Pancreas (tissue), 10 donors: ENCODE data around the gene BORCS5. TPM values are rescaled to one million over a fixed set of nuclear protein-coding genes. Genes with fewer than 3 reads are reported as not detected.
"Not testable (repeated sequence)": the region's sequence is repeated elsewhere in the genome, so short reads cannot be mapped to it uniquely, and the experiment has no call there.

Experiments
- ATAC-seq, 4 donors: fragments of 200-7000 bp; cut with Tn5 transposase; one replicate each; pipeline versions ENCODE4 v1.8.0 to v1.9.1; 2020; ENCODE audit warnings: mild to moderate bottlenecking in 4 of 4, moderate library complexity in 4 of 4
- DNase-seq, 6 donors: peaks; one replicate each; pipeline ENCODE4 v3.0.0-alpha.2; 2020
- FAIRE-seq: peaks from 2 replicates; lab custom pipeline; 2012; peaks lifted over from hg19 to GRCh38; lab: Jason Lieb, UNC
- H3K27ac ChIP-seq, 4 donors: fragments of 200-600 bp; sonication (generic); 1 replicate in 3 of 4; 2 replicates in 1 of 4; pipeline versions ENCODE4 v1.5.0 to v1.8.0; 2020
- H3K27me3 ChIP-seq, 4 donors: fragments of 200-600 bp; one replicate each; pipeline ENCODE4 v1.8.0; 2021
- H3K36me3 ChIP-seq, 3 donors: fragments of 200-600 bp; sonication (generic) in 1 of 3; one replicate each; pipeline versions ENCODE4 v1.5.0 to v1.8.0; 2020 to 2021
- H3K4me1 ChIP-seq, 3 donors: fragments of 200-600 bp; one replicate each; pipeline ENCODE4 v1.8.0; 2021
- H3K4me3 ChIP-seq, 4 donors: fragments of 200-600 bp; sonication (generic) in 2 of 4; one replicate each; pipeline versions ENCODE4 v1.5.0 to v1.8.0; 2020 to 2021
- H3K9me3 ChIP-seq, 4 donors: fragments of 200-600 bp; one replicate each; pipeline ENCODE4 v1.8.0; 2021
- WGBS, 2 donors: extraction: QIAGEN DNeasy Blood & Tissue Kit; methylation state at CpG; one replicate each; pipeline ENCODE4 v1.1.7; 2013; 5-methylcytosine and 5-hydroxymethylcytosine counted together
- intact Hi-C, 3 donors: fragments of 100-400 bp; cut with DNase I; formaldehyde crosslinking; loops; one replicate each; pipeline versions ENCODE4 v1.11.1 to v1.14.2; 2022
- polyA plus RNA-seq, 2 donors: library from polyadenylated mRNA; stranded (reverse); fragments of 200-250 nt; gene quantifications; one replicate each; pipeline ENCODE4 v1.2.3, GENCODE V29; 2013
- total RNA-seq, 6 donors: library from RNA; stranded (reverse); fragmentation: NEBNext Ultra II Directional in 4 of 6; extraction: Animal tissue kit (Norgen Biotek cat#: 25700) in 4 of 6; gene quantifications; one replicate each; pipeline versions ENCODE4 v1.2.1 to v1.2.4, GENCODE V29; 2021 to 2023
- TF ChIP-seq, protein P1 (sequence below), 4 donors: fragments of 200-600 bp; sonication (generic) in 3 of 4; IDR thresholded peaks; one replicate each; pipeline versions ENCODE4 v1.5.0 to v1.8.0; 2021; ENCODE audit warnings: antibody characterized with exemption in 4 of 4
- donor health status: healthy with polysubstance abuse.
- donor health status: DM: no; HTN: no; CAD: no; lungs with moderate emphysema.
- donor health status: DM: no; HTN: no; CAD: no.
- donor health status: control.
- donor health status: control.
- donor health status: Bipolar disorder and iron deficiency.
- donor health status: DM: yes; HTN: yes; CAD: no.
- donor health status: DM: no; HTN: no; CAD: no.
- donor health status: DM: no; HTN: no; CAD: no.
- donor health status: DM: yes; HTN: yes; CAD: no.

The BORCS5 gene
- total and polyA plus RNA-seq, 8 donors: 3.7 to 10.9 (median 8.3) TPM

DNA sequence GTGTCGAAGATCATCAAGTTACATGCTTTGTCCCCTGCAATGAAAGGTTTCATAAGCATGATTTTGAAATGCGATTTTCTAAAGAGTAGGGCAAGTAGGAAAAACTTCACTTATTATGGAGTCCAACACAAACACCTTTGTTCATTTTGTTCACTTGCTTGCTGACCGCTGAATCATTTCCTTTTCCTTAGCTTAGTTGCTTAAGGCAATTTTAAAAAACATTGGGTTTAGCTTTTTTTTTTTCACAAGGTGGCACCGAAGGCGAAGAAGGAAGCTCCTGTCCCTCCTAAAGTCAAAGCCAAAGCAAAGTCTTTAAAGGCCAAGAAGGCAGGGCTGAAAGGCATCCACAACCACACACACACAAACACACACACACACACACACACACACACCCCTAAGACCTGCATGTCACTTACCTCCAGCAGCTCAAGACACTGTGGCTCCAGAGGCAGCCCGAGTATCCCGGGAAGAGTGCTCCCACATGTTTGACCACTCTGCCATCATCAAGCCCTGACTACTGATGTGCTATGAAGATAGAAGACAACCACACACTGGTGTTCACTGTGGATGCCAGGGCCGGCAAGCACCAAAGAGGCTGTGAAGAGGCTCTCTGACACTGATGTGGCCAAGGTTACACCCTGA lies 18.2 kb upstream of the BORCS5 start:
- WGBS, 2 donors: 87 to 90% methylated on average over 8 of the region's 8 CpGs

DNA sequence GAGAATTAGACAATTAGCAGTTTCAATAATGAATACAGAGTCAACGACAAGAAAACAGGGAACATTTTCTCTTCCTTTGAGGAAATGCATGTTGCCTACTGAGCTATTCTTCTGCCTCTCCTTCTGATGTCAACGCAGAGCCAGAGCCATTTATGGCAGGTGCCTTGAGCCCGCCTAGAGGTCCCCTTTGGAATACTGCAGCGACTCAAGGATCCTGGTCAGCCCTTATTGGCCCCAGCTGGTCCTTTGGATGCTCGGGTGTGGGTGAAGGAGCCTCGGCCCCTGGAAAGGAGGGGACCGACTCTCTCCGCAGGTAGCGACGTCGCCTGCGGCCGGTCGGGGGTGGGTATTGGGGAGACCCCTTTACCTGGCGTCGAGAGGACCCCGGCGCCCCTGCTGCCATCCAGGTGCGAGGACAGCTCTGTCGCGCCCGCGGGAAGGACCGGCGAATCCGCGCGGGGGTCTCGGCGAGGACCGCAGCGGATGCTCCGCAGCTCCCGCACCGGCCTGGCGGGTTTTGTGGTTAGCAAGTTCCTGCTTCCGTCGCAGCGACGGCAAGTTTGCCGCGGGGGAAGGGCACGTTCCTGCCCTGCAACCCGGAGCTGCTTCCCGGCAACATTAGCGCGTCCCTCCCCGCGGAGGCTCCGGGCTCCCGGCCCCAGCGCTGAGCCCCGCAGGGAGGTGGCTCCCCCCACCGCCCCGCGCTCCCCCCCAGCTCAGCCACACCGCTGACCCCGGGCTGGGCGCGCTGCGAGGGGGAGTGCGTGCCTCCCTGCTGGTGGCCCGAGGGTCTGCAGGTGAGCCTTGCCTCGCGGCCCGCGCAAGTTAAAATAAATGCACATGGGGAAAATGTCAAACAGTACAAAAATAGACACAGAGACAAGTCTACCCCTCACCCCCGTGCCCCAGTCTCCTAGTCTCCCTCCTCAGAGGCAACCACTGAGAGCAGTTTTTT lies 6.9 kb upstream of the BORCS5 start, which contains the start of gene MANSC1:
Gene MANSC1 (minus strand): TSS at position 532 of the 955 bp plus-strand sequence. CDS start 6,928 bp downstream, outside the sequence.
- Histone ChIP-seq H3K9me3 (no peaks in the 10 kb centered on the region), H3K27ac (peak within 1 kb of the TSS; percentile 56 to 81 (median 74)), H3K4me1 (peaks cover 0 to 9% (median 0%) of the 10 kb centered on the region in 3 donors), H3K36me3 (no peaks in the 10 kb centered on the region), H3K27me3 (no peaks in the 10 kb centered on the region), H3K4me3 (peak within 1 kb of the TSS; percentile 45 to 82 (median 67))
- intact Hi-C loops: no loop called here
- ATAC-seq (peak; percentile 88 to 93 (median 92)), FAIRE-seq (no peak), DNase-seq (peak; percentile 71 to 90 (median 77))
- WGBS, 2 donors: 0 to 1% methylated on average over 66 to 68 of the region's 68 CpGs
- TF ChIP-seq, protein P1, sequence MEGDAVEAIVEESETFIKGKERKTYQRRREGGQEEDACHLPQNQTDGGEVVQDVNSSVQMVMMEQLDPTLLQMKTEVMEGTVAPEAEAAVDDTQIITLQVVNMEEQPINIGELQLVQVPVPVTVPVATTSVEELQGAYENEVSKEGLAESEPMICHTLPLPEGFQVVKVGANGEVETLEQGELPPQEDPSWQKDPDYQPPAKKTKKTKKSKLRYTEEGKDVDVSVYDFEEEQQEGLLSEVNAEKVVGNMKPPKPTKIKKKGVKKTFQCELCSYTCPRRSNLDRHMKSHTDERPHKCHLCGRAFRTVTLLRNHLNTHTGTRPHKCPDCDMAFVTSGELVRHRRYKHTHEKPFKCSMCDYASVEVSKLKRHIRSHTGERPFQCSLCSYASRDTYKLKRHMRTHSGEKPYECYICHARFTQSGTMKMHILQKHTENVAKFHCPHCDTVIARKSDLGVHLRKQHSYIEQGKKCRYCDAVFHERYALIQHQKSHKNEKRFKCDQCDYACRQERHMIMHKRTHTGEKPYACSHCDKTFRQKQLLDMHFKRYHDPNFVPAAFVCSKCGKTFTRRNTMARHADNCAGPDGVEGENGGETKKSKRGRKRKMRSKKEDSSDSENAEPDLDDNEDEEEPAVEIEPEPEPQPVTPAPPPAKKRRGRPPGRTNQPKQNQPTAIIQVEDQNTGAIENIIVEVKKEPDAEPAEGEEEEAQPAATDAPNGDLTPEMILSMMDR (IDR thresholded peaks at IDR 0.05): peak in 3 of 4 donors; percentile 36 to 48 (median 36)

More for the DNA sequence above, 18.2 kb upstream of the BORCS5 start:
- FAIRE-seq (no peak), ATAC-seq (no peak), DNase-seq (peak in 1 of 6 donors; percentile 4)
- intact Hi-C loops: no loop called here
- no peaks in the 10 kb centered on the region for H3K9me3 ChIP-seq
- H3K27me3 ChIP-seq: no peaks in the 10 kb centered on the region
- peaks cover 5 to 16% (median 8%) of the 10 kb centered on the region in 3 donors for H3K4me1 ChIP-seq
- peak overlapping the region in 1 of 4 donors; percentile 41 for H3K27ac ChIP-seq
- no peak overlapping the region for H3K4me3 ChIP-seq
- TF ChIP-seq, protein P1 (IDR thresholded peaks at IDR 0.05): no peak
- H3K36me3 ChIP-seq: peaks cover 0 to 16% (median 0%) of the 10 kb centered on the region in 3 donors

DNA sequence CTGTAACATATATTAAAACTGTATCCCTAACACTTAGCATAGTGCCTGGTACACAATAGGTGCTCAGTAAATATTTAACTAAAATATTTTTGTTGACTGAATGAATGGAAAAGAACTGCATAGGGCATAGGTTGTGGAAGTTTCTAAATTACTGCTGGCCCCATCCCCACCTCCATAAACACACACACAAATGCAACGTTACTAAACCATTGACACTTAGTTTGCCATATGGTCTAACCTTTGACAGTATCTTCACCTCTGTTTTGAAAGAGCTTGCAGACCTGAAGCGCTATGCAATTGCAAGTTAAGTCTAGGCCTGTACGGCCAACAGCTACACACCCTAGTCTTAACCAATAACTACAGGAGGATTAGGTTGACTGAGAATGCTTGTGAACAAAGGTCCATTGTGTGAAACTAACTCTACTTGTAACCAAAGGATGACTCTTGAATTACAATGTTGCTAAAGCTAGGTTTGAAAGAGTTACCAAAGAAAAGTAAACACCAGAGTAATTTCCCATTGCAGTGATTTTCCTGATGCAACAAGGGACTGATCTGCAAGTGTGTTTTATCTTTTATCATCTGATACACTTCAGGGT lies 5.9 kb upstream of the BORCS5 start:
- Histone ChIP-seq H3K27ac (peak overlapping the region in 3 of 4 donors; percentile 56 to 81 (median 78)), H3K4me1 (peaks cover 0 to 9% (median 0%) of the 10 kb centered on the region in 3 donors), H3K9me3 (no peaks in the 10 kb centered on the region), H3K36me3 (no peaks in the 10 kb centered on the region), H3K27me3 (no peaks in the 10 kb centered on the region), H3K4me3 (no peak overlapping the region)
- FAIRE-seq (no peak), ATAC-seq (peak in 3 of 4 donors; percentile 21 to 37 (median 29)), DNase-seq (no peak)
- WGBS, 2 donors: 51 to 65% methylated on average over 3 of the region's 3 CpGs
- intact Hi-C loops: no loop called here
- TF ChIP-seq, protein P1 (IDR thresholded peaks at IDR 0.05): no peak

DNA sequence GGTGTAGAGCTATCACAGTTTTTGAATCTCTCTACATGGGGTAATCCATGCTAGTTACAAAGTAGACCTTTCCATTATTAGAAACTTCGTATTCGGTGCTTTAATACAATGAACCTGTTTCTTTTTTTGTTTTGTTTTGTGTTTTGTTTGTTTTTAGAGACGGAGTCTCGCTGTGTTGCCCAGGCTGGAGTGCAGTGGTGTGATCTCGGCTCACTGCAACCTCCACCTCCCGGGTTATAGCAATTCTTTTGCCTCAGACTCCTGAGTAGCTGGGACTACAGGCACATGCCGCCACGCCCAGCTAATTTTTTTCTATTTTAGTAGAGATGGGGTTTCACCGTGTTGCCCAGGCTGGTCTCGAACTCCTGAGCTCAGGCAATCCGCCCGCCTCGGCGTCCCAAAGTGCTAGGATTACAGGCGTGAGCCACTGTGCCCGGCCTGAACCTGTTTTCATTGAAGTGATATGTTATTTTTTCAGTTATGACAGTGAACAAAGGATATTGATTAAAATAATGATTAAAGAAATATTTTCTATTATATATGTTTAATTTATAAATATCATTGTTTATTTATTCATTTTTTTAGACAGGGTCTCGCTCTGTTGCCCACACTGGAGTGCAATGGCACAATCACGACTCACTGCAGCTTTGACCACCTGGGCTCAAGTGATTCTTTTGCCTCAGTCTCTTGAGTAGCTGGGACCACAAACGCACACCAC lies 5.3 kb upstream of the BORCS5 start:
- H3K27me3 ChIP-seq, H3K4me1 ChIP-seq, ATAC-seq, intact Hi-C loops, H3K36me3 ChIP-seq, H3K4me3 ChIP-seq, DNase-seq, H3K9me3 ChIP-seq, FAIRE-seq: not testable (repeated sequence)
- 89 to 93% methylated on average over 19 of the region's 19 CpGs for WGBS, 2 donors
- peak overlapping the region in 2 of 4 donors; percentile 78 to 81 for H3K27ac ChIP-seq
